ENCODE results near the gene C19orf85.
"Not testable (repeated sequence)": the region's sequence is repeated elsewhere in the genome, so short reads cannot be mapped to it uniquely, and the experiment has no call there.

C19orf85 gene

DNA sequence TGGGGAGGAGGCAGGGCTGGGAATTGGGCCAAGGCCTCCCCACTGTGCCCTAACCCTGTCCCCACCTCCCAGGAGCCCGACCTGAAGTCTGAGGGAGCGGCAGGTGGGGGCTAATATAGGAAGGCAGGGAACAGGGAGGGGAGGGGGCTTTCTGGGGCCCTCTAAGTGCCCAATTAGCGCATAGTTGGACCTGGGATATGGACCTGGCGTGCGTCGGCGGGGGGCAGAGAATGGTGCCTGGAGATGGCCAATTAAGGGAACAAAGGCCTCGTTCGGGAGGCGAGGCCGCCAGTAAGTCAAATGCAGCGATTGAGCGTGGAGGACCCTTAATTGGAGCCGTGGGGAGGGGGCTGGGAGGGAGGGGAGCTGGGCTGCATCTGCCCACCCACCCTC is at the start of gene C19orf85:
Gene C19orf85, minus strand, starts transcription at position 90 of the 393 bp plus-strand sequence. CDS start 197 bp downstream, outside the sequence.
- no peak for DNase-seq (ENCODE audit: low read depth)

DNA sequence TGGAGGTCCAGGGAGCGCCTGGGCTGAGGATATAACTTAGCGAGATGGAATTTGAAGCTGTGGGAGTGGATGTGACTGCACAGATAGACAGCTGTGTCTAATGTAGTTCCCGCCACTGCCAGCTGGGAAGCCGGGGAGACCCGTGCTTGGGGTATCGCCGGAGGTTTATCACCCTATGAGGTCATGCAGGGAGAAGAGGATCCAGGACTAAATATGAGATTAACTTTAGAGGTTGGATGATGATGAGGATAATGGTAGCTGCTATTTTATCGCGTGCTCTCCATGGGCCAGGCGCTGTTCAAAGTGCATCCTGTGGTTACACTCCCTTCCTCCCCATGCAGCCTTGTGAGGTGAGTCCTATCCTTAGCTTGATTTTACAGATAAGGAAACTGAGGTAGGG is 43.6 kb upstream of the C19orf85 start:
- DNase-seq (ENCODE audit: low read depth), result no peak

DNA sequence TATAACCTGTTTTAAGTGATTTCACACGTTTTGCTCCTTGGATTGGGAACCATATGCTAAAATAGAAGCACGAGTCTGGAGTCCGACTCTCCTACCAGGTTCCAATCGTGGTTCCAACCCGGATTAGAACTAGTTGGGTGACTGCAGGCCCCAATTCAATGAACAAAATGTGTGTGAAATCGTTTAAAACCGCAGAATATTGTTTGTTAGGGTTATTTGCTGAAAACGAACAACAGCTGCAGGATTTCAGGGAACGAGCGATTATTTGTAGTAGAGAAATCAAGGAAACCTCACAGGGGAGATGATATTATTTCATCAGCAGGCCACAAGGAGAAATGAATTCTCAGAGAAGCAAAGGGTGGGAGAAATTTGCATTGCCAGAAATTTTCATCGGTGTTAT is 40.4 kb upstream of the C19orf85 start:
- DNase-seq (ENCODE audit: low read depth), result no peak

DNA sequence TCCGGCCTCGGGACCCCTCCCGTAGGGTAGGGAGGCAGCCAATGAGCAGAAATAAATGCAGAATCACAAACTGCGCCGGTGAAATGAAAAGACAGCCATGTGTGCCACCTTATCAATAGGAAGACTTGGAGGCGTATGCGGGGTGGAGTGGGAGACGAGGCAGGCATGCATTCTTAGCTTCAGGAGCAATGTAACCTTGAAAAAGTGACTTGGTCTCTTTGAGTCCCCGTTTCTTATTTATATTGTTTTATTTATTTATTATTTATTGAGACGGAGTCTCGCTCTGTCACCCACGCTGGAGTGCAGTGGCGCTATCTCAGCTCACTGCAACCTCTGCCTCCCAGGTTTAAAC is 39.7 kb upstream of the C19orf85 start:
- DNase-seq (ENCODE audit: low read depth), result no peak

DNA sequence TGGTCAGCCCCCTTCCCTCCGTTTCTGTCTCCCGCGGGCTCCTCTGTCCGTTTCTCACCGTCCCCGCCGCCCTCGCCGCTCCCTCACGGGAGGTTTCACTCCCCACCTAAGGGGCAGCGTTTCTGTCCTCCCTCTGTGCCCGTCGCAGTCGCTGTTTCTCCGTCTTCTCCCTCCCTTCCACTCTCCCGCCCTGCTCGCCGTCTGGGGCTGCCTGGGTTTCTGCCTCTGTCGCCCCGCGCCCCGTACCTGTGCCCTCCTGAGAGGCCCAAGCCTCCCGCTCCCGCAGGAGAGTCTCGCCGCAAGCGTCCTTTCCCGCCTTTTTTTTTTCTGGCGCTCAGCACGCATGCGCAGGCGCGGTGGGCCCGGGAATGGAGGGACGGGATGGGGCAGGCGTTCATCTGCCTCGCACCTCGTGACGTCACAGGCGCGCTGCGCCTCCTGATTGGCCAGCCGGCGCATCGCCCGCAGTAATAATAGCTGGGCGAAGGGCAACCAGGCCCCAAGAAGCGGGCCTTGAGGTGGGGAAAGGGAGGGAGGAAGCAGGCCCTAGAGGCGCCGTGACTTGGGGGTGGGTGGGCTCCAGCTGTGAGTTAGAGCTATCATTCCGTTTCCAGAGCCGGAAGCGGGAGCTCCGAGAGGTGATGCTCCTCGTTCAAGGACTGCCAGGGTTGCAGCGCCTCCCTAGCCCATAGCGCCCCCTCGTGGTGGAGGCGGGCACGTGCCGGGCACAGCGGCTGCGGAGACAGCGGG is 39.1 kb upstream of the C19orf85 start:
- DNase-seq (ENCODE audit: low read depth), result peak; percentile 81

DNA sequence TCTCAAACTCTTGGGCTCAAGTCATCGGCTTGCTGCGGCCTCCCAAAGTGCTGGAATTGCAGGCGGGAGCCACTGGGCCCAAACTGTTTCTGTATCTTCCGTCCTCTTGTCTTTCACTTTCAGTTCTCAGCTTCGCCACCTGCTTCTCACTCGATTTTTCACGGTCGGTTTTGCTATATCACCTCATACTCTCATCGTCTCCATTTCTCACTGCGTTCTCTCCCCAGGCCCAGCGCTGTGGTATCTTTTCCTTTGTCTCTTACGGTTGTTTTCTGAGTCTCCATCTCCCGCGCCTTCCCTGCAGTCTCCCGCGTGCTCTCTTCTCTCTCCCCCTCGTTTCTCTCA is 38.6 kb upstream of the C19orf85 start:
- no peak for DNase-seq (ENCODE audit: low read depth)

DNA sequence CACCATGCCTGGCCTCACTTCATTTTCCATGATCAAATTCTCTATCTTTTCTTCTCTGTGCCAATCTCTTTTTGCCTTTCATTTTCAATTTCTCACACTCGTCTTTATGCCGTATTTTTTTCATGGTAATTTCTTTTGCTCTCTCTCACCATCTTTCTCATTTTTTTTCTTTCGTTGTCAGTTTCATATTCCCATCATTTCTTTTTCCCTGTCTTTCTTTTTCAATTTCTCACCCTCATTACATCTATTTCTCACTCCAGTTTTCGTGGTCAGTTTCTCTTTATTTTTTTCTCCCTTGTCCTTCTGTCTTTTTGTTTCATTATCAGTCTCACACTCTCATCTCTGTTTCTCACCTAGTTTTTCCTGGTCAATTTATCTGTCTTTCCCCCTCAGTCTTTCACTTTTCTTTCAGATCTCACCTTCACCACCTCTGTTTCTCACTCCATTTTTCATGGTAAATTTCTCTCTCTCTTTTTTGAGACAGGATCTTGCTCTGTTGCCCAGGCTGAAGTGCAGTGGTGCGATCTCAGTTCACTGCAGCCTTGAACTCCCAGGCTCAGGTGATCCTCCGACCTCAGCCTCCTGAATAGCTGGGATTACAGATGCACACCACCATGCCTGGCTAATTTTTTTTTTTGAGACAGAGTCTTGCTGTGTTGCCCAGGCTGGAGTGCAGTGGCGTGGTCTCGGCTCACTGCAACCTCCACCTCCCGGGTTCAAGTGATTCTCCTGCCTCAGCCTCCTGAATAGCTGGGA is 37.8 kb upstream of the C19orf85 start:
- DNase-seq (ENCODE audit: low read depth), result no peak

DNA sequence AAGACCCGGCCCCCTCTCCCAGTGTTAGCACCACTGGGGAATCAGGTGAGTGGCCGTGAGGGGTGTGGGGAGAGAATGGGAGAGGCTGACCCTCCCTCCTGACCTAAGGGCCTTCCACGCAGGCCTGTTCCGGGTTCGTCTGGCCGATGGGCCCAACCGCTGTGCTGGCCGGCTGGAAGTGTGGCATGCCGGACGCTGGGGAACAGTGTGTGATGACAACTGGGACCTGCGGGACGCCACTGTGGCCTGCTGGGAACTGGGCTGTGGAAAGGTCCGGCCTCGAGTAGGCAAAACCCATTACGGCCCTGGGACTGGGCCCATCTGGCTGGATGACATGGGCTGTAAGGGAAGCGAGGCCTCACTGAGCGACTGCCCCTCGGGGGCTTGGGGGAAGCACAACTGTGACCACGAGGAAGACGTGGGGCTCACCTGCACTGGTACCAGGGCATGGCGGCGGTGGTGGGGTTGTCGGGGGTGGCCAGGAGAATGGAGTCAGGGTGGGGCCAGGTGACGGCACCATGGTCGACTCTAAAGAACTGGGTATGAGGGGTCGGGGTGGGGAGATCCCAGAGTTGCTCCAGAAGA is 35.9 kb upstream of the C19orf85 start:
- no peak for DNase-seq (ENCODE audit: low read depth)

DNA sequence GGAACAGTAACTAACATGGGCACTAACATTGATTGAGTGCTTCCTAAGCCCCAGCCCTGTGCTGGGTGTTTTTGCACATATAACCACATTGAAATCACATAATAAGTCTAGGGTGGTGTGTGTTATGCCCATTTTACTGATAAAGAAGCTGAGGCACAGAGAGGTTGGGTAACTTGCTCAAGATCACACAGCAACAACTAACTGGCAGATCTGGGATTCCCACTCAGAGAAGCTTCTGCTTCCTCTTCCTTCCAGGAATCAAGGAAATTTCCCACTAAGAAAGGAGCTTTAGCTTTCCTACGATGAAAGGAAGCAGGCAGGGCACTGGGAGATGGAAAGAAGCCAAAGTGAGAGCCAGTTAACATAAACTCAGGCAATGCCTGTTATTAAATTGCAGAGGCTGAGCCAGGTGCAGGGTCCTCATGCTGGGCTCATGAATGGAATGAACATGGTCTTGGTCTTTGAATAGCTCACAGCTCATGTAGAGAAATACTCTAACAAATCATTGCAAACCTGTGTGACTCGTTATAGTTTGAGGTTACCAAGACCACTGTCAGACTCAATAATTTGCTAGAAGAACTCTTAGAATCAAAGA is 33.8 kb upstream of the C19orf85 start:
- no peak for DNase-seq (ENCODE audit: low read depth)

DNA sequence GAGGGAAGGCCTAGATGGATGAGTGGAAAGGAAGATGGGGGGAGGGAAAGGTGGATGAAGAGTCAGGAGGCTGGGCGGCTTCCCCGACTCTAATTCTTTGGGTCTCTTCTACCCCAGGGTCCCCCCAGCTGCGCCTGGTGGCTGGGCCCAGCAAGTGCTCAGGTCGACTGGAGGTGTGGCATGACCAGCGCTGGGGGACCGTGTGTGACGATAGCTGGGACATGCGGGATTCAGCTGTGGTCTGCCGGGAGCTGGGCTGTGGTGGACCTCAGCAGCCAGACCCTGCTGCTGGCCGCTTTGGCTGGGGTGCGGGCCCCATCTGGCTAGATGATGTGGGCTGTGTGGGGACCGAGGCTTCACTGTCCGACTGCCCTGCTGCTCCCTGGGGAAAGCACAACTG is 33.2 kb upstream of the C19orf85 start:
- DNase-seq (ENCODE audit: low read depth), result no peak

DNA sequence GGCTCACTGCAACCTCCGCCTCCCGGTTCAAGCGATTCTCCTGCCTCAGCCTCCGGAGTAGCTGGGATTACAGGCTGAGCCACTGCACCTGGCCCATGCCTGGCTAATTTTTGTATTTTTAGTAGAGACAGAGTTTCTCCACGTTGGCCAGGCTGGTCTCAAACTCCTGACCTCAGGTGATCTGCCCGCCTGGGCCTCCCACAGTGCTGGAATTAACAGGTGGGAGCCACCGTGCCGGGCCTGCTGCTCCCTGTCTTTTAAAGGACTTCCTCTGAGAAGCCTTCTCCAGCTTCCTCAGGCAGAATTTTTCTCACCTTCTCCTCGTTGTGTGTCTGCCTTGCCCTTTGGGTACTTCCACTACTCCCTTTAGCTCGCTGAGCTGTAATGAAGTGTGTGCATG is 32.3 kb upstream of the C19orf85 start:
- not testable (repeated sequence) for DNase-seq (ENCODE audit: low read depth)

DNA sequence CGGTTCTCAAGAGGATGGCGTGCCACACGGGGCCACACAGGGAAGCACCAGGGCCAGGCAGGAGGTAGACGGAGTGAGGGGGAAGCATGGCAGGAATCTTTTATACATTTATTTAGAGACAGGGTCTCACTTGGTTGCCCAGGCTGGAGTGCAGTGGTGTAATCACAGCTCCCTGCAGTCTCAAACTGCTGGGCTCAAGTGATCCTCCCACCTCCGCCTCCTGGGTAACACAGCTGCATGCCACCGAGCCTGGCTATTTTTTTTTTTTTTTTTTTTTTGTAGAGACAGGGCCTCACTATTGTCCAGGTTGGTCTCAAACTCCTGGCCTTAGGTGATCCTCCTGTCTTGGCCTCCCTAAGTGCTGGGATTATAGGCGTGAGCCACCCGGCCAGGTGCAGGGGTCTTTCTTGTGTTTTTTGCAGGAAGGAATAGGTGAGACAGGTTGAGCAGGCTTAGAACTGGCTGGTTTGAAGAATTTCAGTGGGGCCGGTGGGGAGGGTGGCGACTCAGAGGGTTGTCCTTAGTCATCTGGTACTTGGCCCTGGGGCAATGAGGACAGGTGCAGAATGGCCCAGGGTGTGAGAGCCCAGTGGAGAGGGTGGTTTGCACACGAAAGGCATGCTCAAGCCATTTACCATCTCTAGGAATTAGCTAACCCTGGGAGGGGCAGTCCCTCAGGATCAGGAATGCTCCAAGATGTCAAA is 31.2 kb upstream of the C19orf85 start:
- no peak for DNase-seq (ENCODE audit: low read depth)

DNA sequence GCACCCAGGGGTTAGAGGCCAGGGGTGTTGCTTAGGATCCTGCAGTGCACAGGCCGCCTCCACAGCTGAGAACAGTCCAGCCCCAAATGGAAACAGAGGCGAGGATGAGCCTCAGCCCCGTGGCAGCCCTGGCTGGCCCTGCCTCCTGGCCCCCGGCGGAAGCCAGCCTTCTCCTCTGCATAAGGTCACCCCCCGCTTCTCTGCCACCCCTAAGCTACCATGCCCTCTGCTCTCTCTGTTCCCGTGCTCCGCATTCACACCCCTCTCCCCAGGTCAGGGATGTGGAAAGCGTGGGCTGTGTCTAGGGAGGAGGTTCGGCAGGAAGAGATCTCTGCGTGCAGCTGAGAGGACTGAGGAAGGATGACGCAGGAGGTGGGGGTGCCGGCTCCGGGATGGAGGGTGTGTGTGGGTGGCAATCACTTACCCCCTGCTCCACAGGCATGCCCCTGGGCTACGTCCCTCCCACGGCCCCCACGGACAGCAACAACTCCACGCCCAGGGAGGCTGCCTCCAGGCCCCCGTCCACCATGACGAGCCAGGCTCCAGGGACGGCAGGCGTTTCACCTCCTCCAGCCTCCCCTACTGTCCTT is 29.7 kb upstream of the C19orf85 start:
- peak; percentile 28 for DNase-seq (ENCODE audit: low read depth)

DNA sequence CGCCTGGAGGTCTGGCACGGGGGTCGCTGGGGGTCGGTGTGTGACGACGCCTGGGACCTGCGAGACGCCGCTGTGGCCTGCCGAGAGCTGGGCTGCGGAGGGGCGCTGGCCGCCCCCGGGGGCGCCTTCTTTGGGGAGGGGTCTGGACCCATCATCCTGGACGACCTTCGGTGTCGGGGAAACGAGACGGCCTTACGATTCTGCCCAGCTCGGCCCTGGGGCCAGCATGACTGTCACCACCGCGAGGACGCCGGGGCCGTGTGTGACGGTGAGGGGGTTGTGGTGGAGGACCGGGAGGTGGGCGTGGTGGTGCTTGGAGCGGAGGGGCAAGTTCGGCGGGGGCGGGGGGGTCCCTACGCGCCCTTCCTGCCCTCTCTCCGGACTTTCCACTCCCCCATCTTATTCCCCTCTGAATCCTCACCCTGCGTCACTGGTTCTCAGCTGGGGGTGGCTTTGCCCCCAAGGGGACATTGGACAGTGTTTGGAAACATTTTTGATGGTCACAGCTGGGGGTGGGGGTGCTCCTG is 29.2 kb upstream of the C19orf85 start:
- no peak for DNase-seq (ENCODE audit: low read depth)

DNA sequence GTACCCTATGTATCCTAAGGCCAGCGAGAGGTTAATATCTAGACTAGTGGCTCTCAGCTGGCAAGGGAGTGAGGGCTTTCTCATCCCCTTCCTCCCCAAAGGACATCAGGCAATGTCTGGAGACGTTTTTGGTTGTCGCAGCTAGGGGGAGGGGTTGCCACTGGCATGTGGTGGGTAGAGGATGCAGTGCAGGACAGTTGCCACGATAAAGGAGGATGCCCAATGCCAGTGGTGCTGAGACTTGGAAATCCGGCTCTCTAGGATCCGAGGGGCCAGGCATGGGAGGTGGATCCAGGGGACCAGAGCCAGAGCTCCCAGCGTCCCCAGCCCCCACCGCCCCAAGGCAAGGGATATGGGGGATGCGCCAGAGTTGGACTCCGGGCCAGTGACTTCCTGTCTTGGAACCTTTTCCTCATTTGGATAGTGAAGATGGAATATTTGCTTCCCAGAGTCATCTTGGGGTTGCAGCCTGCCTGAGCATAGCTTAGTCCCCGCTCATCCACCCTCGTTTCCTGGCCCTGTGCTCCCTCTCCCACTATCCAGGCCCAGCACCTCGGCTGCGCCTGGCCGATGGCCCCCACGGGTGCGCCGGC is 28.6 kb upstream of the C19orf85 start:
- DNase-seq (ENCODE audit: low read depth), result no peak

DNA sequence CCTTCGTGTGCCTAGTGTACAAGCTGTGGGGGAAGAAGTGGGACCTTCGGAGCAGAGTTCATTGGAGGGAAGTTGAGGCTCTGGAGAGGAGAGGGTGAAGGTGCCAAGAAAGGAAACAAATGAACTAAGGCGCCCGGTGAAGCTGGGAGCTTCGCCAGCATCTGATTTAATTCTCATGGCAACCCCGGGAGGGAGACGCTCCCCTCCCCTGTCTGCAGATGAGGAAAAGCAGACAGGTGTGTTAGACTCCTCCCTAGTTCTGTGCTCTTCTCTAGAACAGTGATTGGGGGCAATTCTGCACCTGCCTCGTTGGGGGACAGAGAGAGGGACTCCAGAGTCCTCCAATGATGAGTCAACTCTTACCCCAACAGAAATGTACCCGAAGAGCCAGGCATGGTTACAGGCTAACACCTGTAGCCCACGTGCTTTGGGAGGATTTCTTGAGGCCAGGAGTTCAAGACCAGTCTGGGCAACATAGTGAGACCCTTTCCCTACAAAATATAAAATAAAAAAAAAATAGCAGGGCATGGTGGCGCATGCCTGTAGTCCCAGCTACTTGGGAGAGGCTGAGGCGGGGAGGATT is 27.9 kb upstream of the C19orf85 start:
- DNase-seq (ENCODE audit: low read depth), result no peak

DNA sequence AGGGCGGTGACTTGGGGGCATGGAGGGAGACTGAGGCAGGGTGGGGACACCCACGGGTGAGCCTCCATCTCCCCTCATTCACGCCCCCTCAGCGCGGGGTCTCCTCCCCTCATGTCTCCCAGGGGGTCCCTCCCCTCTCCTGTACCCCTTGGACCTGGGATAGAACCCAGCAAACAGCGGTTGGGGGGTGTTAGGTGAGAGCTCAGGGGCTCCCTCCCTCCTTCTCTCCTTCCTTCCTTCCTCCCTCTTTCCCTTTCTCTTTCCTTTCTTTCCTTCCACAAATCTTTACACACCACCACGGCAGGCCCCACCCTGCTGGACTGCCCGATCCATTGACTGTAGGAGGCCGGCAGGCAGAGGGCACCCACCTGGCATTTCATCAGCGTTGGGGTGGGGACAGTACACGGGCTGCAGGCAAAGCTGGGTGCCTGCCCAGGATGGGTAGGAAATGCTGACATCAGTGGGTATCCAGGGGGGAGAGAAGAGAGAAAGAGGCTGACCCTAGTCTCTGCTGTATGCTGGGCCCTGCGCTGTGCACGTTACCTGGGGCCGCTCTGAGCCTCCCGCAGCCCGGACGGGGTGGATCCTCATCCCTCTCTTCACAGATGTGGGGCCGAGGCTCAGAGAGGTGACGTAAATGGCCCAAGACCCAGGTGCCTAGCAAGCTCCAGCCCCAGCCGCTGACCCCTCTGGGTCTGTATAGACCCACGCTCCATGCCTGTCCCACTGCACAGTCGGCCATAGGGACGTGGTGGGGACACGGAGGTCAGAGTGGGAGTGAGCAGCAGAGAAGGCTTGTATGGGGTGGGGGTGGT is 27.2 kb upstream of the C19orf85 start:
- DNase-seq (ENCODE audit: low read depth), result no peak

DNA sequence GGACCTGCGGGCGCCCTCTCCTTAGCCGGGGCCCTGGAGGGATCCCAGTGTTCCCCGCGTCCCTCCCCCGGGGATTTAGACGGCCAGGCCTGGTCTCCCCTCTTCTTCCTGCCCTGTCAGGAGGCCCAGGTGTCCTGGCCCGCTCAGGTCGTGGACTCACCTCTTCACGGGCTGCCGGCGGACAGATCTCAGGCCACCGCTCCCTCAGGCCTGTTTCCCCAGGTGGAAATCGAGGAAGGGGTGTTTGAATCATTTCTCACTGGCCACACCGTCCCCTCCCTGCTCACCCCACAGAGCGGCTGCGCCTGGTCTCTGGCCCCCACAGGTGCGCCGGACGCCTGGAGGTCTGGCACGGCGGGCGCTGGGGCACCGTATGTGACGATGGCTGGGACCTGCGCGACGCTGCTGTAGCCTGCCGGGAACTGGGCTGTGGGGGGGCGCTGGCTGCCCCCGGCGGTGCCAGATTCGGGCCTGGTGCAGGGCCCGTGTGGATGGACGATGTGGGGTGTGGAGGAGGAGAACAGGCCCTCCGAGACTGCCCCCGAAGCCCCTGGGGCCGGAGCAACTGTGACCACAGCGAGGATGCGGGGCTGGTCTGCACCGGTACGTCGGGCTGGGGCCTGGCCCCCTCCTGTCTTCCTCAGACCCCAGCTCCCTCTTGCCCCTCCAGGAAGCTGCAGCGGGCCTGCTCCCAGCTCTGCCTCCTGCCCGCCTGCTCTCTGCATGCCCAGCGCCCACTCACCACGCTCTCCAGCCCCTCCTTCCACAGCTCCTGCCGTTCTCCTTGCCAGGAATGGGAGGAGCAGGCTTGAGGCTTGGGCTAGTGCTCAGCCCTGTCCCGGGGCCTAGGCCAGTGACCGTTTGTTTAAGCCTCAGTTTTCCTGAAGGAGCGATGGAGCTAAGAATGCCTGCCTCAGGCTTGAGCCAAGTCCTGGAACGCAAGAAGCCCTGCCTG is 26.2 kb upstream of the C19orf85 start:
- no peak for DNase-seq (ENCODE audit: low read depth)
